LHCN-M2 (cell line): ENCODE measurements around the gene ZNF133. TPM values are rescaled to one million over a fixed set of nuclear protein-coding genes. Genes with fewer than 3 reads are reported as not detected.

Experiments used
- DNase-seq: peaks from one replicate; pipeline ENCODE4 v3.0.0-alpha.2; 2012; ENCODE audit warnings: low read depth
- total RNA-seq: library from RNA; depleted of rRNA; stranded (reverse); fragments of >200 nt; gene quantifications from 2 replicates; pipeline ENCODE4 v1.2.3, GENCODE V29; 2014; rRNA removed

ZNF133 gene
- total RNA-seq, 1 experiment from 2014 or later = 15.5 TPM

DNA sequence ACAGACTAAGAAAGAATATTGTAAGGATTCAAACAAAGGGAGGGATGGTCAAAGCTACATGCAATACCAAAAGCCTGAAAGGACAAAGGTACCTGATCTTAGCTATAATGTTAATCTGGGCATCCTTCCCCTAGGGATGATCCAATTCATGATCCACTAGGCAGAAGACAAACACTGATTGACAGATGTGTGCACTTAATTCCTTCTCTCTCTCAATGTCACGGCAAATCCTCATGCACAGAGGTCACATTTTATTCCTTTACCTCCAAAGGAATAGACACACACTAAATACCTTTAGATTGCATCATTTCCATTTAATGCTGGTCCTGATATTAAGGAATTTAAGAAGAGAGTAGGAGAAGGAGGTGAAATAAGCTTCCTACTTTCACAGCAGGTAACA is 73.4 kb downstream of the ZNF133 start:
- no peak for DNase-seq

DNA sequence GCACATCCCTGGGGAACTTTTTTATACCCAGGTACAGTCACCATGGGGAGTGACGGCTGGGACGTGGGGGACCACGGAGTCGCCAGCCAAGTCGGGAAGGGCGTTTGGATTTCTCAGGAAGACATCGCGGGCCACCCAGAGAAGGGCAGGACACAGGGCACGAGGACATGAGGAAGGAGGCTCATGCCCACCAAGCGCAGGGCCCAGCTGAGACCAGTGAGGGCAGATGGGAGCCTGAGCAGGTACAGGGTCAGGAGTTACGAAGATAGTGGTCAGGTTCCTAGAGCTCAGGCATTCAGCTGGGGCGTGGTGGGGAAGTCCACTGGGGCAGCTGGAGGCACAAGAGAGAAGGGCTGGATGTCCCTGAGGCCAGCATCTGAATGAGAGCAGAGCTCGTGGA is 74.6 kb downstream of the ZNF133 start:
- DNase-seq = no peak

DNA sequence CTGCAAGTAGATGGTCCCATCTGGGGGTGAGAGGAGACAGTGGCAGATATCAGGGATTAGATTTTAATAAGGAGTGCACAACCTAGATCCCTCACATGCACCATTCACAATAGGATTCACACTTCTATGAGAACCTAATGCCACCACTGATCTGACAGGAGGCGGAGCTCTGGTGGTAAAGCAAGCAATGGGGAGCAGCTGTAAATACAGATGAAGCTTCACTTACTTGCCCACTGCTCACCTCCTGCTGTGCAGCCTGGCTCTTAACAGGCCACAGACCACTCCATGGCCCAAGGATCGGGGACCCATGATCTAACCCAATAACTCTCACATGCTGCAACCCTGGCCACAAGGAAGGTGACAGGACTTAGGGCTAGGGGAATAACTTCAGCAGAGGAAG is 75.4 kb downstream of the ZNF133 start:
- DNase-seq = peak; percentile 28

GRCh38 chr20:18364768-18365167 is 76.4 kb downstream of the ZNF133 start:
- DNase-seq = no peak

Other genes starting within 250 kb of the ZNF133 start
- not detected in 2 replicates for gene OVOL2, start 230.6 kb upstream of the ZNF133 start, total RNA-seq
- gene KAT14, start 150.7 kb upstream of the ZNF133 start, total RNA-seq = 18.2 and 19.2 TPM in 2 replicates
- 19.9 and 24.0 TPM in 2 replicates for gene PET117, start 150.7 kb upstream of the ZNF133 start, total RNA-seq
- 1.2 and 2.2 TPM in 2 replicates for gene DZANK1, start 178.5 kb downstream of the ZNF133 start, total RNA-seq
- gene POLR3F, start 178.9 kb downstream of the ZNF133 start, total RNA-seq = 14.8 and 15.4 TPM in 2 replicates
- 23.6 and 31.3 TPM in 2 replicates for gene RBBP9, start 208.7 kb downstream of the ZNF133 start, total RNA-seq
- gene SEC23B, start 219.4 kb downstream of the ZNF133 start, total RNA-seq = 48.7 and 56.7 TPM in 2 replicates